Stomach (tissue), 4 donors: Measurements from ENCODE around the gene OR2J3.

Source experiments
- EP300 ChIP-seq: sonication (generic); formaldehyde crosslinking; IDR thresholded peaks from one replicate; pipeline ENCODE4 v1.6.1; 2017; ENCODE audit warnings: antibody characterized with exemption
- POLR2A ChIP-seq, 4 donors: fragments of 450-650 bp; IDR thresholded peaks; one replicate each; pipeline ENCODE4 v1.6.1; 2016; ENCODE audit warnings: antibody characterized with exemption in 4 of 4, control low read depth in 2 of 4, mild to moderate bottlenecking in 1 of 4, moderate library complexity in 1 of 4
- TF ChIP-seq, protein P1 (sequence below), 7 experiments: fragments of 450-650 bp in 4 of 7; fragments of 200-600 bp in 3 of 7; sonication (generic) in 3 of 7; IDR thresholded peaks; one replicate each; pipeline ENCODE4 v1.5.1; 2016 to 2019; ENCODE audit warnings: antibody characterized with exemption in 7 of 7, control low read depth in 2 of 7, mild to moderate bottlenecking in 1 of 7

DNA sequence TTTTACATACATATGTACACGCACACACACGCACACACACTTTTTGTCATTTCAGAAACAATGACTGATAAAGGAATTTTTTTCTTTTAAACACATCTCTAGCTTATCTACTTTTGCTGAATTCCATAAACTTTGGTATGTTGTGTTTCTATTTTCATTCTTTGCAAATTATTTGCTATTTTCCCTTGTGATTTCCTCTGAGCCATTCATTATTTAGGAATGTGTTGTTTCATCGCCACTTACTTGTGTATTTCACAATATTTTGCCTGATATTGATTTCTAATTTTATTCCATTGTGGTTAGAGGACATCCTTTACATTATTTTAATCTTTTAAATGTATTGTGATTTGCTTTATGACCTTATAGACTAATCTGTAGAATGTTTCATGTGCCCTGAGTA is 39.2 kb downstream of the OR2J3 start:
- TF ChIP-seq, protein P1, sequence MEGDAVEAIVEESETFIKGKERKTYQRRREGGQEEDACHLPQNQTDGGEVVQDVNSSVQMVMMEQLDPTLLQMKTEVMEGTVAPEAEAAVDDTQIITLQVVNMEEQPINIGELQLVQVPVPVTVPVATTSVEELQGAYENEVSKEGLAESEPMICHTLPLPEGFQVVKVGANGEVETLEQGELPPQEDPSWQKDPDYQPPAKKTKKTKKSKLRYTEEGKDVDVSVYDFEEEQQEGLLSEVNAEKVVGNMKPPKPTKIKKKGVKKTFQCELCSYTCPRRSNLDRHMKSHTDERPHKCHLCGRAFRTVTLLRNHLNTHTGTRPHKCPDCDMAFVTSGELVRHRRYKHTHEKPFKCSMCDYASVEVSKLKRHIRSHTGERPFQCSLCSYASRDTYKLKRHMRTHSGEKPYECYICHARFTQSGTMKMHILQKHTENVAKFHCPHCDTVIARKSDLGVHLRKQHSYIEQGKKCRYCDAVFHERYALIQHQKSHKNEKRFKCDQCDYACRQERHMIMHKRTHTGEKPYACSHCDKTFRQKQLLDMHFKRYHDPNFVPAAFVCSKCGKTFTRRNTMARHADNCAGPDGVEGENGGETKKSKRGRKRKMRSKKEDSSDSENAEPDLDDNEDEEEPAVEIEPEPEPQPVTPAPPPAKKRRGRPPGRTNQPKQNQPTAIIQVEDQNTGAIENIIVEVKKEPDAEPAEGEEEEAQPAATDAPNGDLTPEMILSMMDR (IDR thresholded peaks at IDR 0.05) = no peak
- no peak for TF ChIP-seq EP300
- no peak for TF ChIP-seq POLR2A (IDR thresholded peaks at IDR 0.05)
